GM23338 (cell line): Measurements from ENCODE around the gene ZNF234.

Experiments used
- CTCF ChIP-seq, 2 experiments: fragments of 200-600 bp in 1 of 2; sonication (generic) in 1 of 2; conservative IDR thresholded peaks; 2 replicates each; pipeline versions ENCODE4 v1.5.1 to v1.6.1; 2016 to 2017; ENCODE audit warnings: antibody characterized with exemption in 2 of 2, low read depth in 2 of 2, mild to moderate bottlenecking in 2 of 2, moderate library complexity in 1 of 2
- EZH2phosphoT487 ChIP-seq: fragments of 200-600 bp; sonication (generic); IDR thresholded peaks from one replicate; pipeline ENCODE4 v1.8.1; 2018; ENCODE audit warnings: antibody characterized with exemption; ENCODE audit not compliant: unreplicated experiment

DNA sequence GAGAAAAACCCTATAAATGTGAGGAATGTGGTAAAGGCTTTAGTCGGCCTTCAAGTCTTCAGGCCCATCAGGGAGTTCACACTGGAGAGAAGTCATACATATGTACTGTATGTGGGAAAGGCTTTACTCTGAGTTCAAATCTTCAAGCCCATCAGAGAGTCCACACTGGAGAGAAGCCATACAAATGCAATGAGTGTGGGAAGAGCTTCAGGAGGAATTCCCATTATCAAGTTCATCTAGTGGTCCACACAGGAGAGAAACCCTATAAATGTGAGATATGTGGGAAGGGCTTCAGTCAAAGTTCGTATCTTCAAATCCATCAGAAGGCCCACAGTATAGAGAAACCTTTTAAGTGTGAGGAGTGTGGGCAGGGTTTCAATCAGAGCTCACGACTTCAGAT lies 35.2 kb downstream of the ZNF234 start:
- TF ChIP-seq CTCF (conservative IDR thresholded peaks at IDR 0.05; ENCODE audit: low read depth in 2 of 2): no peak
- TF ChIP-seq EZH2phosphoT487: no peak
